ENCODE measurements around the gene ELF2. TPM values are rescaled to one million over a fixed set of nuclear protein-coding genes. Genes with fewer than 3 reads are reported as not detected.
"Not testable (repeated sequence)": the region's sequence is repeated elsewhere in the genome, so short reads cannot be mapped to it uniquely, and the experiment has no call there.

The ELF2 gene
- polyA plus RNA-seq, 3 donors = 14.0 to 34.3 (median 18.9) TPM

DNA sequence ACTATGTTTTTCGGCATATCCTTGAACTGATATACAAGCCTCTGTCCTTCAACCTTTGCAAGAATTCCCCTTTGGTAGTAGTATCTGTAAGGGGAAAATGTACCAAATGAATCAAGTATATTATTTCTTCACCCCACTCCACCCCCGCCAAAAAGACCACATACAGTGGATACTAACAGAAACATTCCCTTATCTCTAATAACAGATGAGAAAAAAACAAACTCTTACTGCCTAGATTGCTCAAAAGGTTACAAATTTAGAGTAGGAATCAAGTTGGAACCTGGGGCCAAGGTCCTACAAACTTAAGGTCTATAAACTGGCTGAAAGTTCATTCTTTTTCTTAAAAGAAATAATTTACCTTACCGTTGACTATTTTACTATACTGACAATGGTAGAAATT, 116.4 kb downstream of the ELF2 start:
- H3K36me3 Mint-ChIP-seq = peaks cover 74 to 81% of the 10 kb centered on the region in 2 donors
- H2AFZ ChIP-seq (ENCODE audit: insufficient read depth, low read depth, low read length, poor library complexity, severe bottlenecking) = no peak overlapping the region
- no peaks in the 10 kb centered on the region for H3K27me3 Mint-ChIP-seq (ENCODE audit: low read depth in 3 of 3)
- H3K9me3 Mint-ChIP-seq = no peaks in the 10 kb centered on the region
- peaks cover 3% of the 10 kb centered on the region for H3K4me1 Mint-ChIP-seq
- intact Hi-C loops (cut with micrococcal nuclease) = no loop called here
- peaks cover 78 to 98% of the 10 kb centered on the region in 2 donors for H3K36me3 ChIP-seq (replicated peaks in 1 of 2; ENCODE audit: control insufficient read depth in 1 of 2, insufficient read depth in 2 of 2, low read length in 2 of 2)
- WGBS (ENCODE audit: insufficient coverage) = no CpG with 5 or more reads among the region's 3 CpGs
- H3K4me3 Mint-ChIP-seq = no peak overlapping the region
- peaks cover 69% of the 10 kb centered on the region for H3K79me2 ChIP-seq (ENCODE audit: insufficient read depth, low read length)
- TF ChIP-seq, protein P1, sequence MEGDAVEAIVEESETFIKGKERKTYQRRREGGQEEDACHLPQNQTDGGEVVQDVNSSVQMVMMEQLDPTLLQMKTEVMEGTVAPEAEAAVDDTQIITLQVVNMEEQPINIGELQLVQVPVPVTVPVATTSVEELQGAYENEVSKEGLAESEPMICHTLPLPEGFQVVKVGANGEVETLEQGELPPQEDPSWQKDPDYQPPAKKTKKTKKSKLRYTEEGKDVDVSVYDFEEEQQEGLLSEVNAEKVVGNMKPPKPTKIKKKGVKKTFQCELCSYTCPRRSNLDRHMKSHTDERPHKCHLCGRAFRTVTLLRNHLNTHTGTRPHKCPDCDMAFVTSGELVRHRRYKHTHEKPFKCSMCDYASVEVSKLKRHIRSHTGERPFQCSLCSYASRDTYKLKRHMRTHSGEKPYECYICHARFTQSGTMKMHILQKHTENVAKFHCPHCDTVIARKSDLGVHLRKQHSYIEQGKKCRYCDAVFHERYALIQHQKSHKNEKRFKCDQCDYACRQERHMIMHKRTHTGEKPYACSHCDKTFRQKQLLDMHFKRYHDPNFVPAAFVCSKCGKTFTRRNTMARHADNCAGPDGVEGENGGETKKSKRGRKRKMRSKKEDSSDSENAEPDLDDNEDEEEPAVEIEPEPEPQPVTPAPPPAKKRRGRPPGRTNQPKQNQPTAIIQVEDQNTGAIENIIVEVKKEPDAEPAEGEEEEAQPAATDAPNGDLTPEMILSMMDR (IDR thresholded peaks at IDR 0.05) = no peak
- no peak overlapping the region for H3K4me3 ChIP-seq (replicated peaks in 1 of 3; ENCODE audit: low read depth in 2 of 3, low read length in 3 of 3)
- peaks cover 91% of the 10 kb centered on the region for H4K20me1 ChIP-seq (ENCODE audit: insufficient read depth, low read length)
- no peak overlapping the region for H3K4me2 ChIP-seq (replicated peaks; ENCODE audit: extremely low read depth, low read length, poor library complexity, severe bottlenecking)
- no peaks in the 10 kb centered on the region for H3K27me3 ChIP-seq (ENCODE audit: control insufficient read depth in 2 of 2, insufficient read depth in 2 of 2, low read length in 2 of 2)
- no peak overlapping the region for H3K9ac ChIP-seq (ENCODE audit: insufficient read depth, low read length, poor library complexity, severe bottlenecking)
- H3K27ac ChIP-seq (ENCODE audit: low read depth in 1 of 2, low read length in 2 of 2) = no peak overlapping the region
- H3K4me1 ChIP-seq (ENCODE audit: control insufficient read depth in 1 of 2, insufficient read depth in 2 of 2, low read length in 2 of 2) = no peaks in the 10 kb centered on the region
- DNase-seq = no peak
- H3K9me3 ChIP-seq (replicated peaks in 1 of 2; ENCODE audit: control insufficient read depth in 1 of 2, insufficient read depth in 1 of 2, low read length in 2 of 2) = no peaks in the 10 kb centered on the region
- H3K27ac Mint-ChIP-seq = peak overlapping the region in 1 of 7 donors; percentile 22

- peaks cover 77% of the 10 kb centered on the region for H3K79me2 ChIP-seq (ENCODE audit: insufficient read depth, low read length)
- H3K9me3 ChIP-seq (replicated peaks in 1 of 2; ENCODE audit: control insufficient read depth in 1 of 2, insufficient read depth in 1 of 2, low read length in 2 of 2); H3K4me3 ChIP-seq (replicated peaks in 1 of 3; ENCODE audit: low read depth in 2 of 3, low read length in 3 of 3); H3K27me3 Mint-ChIP-seq (ENCODE audit: low read depth in 3 of 3); H3K27me3 ChIP-seq (ENCODE audit: control insufficient read depth in 2 of 2, insufficient read depth in 2 of 2, low read length in 2 of 2); intact Hi-C loops (cut with micrococcal nuclease); DNase-seq; H3K4me2 ChIP-seq (replicated peaks; ENCODE audit: extremely low read depth, low read length, poor library complexity, severe bottlenecking); H3K4me1 Mint-ChIP-seq; H3K9ac ChIP-seq (ENCODE audit: insufficient read depth, low read length, poor library complexity, severe bottlenecking); H3K27ac ChIP-seq (ENCODE audit: low read depth in 1 of 2, low read length in 2 of 2); H3K4me3 Mint-ChIP-seq; H3K9me3 Mint-ChIP-seq; H2AFZ ChIP-seq (ENCODE audit: insufficient read depth, low read depth, low read length, poor library complexity, severe bottlenecking); H3K4me1 ChIP-seq (ENCODE audit: control insufficient read depth in 1 of 2, insufficient read depth in 2 of 2, low read length in 2 of 2): not testable (repeated sequence)
- H4K20me1 ChIP-seq (ENCODE audit: insufficient read depth, low read length) = peaks cover 95% of the 10 kb centered on the region
- peak overlapping the region in 2 of 7 donors; percentile 54 to 85 for H3K27ac Mint-ChIP-seq
- H3K36me3 Mint-ChIP-seq = peaks cover 74 to 82% of the 10 kb centered on the region in 2 donors
- 100% methylated on average over 1 of the region's 4 CpGs for WGBS (ENCODE audit: insufficient coverage)
- peaks cover 80 to 98% of the 10 kb centered on the region in 2 donors for H3K36me3 ChIP-seq (replicated peaks in 1 of 2; ENCODE audit: control insufficient read depth in 1 of 2, insufficient read depth in 2 of 2, low read length in 2 of 2)
Observed at GRCh38 chr4:139059026-139059425, 118.0 kb downstream of the ELF2 start.
